H1 (cell line): Measurements from ENCODE around the gene SMG9. TPM values are rescaled to one million over a fixed set of nuclear protein-coding genes. Genes with fewer than 3 reads are reported as not detected.

Experiments used
- SP2 ChIP-seq: IDR thresholded peaks from 2 replicates; pipeline ENCODE4 v1.6.1; 2012; ENCODE audit warnings: mild to moderate bottlenecking, low read length, inconsistent platforms
- polyA plus RNA-seq, 7 experiments: library from polyadenylated mRNA; depleted of rRNA in 3 of 7; stranded (reverse) in 5 of 7; unstranded in 2 of 7; fragments of >200 nt in 5 of 7; fragments of 200-250 nt in 2 of 7; gene quantifications; 1 replicate in 5 of 7; 2 replicates in 1 of 7; 4 replicates in 1 of 7; pipeline versions ENCODE4 v1.2.1 to v1.2.3, GENCODE V29; 2011 to 2013; ENCODE audit warnings: missing spikeins in 2 of 7, mixed read lengths in 2 of 7
- total RNA-seq: library from RNA; stranded (reverse); fragmentation: NEBNext Ultra II Directional; extraction: Animal tissue kit (Norgen Biotek cat#: 25700); gene quantifications from 2 replicates; pipeline ENCODE4 v1.2.1, GENCODE V29; 2021

Gene SMG9
- total and polyA plus RNA-seq, 2 of the 8 experiments (the other 6 are each of a cell fraction or from before 2014, with no cell fraction given): 20.4 to 28.7 TPM

DNA sequence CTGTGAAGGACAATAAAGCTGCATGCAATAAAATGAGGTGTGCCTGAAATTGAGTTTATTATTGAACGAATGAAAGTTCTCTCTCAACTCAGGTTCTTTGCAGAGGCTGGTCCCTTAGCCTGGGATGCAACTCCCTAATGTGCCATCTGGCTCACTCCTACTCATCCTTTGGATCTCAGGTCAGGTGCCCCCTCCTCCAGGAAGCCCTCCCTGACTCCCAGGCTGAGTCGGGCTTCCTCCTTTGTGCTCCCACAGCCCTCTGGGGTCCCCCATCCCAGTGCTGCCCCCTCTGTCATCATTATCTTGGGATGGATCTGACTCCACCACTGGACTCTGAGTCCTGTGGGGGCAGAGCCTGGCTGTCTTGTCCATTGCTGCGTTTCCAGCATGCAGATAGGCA, 41.6 kb downstream of the SMG9 start (continued):
- no peak for TF ChIP-seq SP2
